HUES6 (cell line): ENCODE data around the gene KY.
"Not testable (repeated sequence)": the region's sequence is repeated elsewhere in the genome, so short reads cannot be mapped to it uniquely, and the experiment has no call there.

Experiments used
- H3K27ac ChIP-seq: 2 replicates; pipeline ENCODE4 v1.7.0; 2013; ENCODE audit warnings: low read depth, mild to moderate bottlenecking, low read length, inconsistent platforms
- H3K27me3 ChIP-seq: 2 replicates; pipeline ENCODE4 v1.6.1; 2013; ENCODE audit warnings: low read length; ENCODE audit not compliant: control insufficient read depth, insufficient read depth
- H3K36me3 ChIP-seq: 2 replicates; pipeline ENCODE4 v1.6.1; 2013; ENCODE audit warnings: low read length; ENCODE audit not compliant: control insufficient read depth, insufficient read depth
- H3K4me1 ChIP-seq: 2 replicates; pipeline ENCODE4 v1.6.1; 2013; ENCODE audit warnings: low read length; ENCODE audit not compliant: control insufficient read depth, insufficient read depth
- H3K4me3 ChIP-seq: 2 replicates; pipeline ENCODE4 v1.5.1; 2013; ENCODE audit warnings: low read depth, low read length
- H3K9ac ChIP-seq: one replicate; pipeline ENCODE4 v1.6.1; 2013; ENCODE audit warnings: mild to moderate bottlenecking, low read length
- H3K9me3 ChIP-seq: 2 replicates; pipeline ENCODE4 v1.6.1; 2013; ENCODE audit warnings: low read depth, low read length; ENCODE audit not compliant: control insufficient read depth, insufficient read depth

The KY gene

GRCh38 chr3:134597390-134597970 is 53.3 kb downstream of the KY start:
- Histone ChIP-seq H3K4me1 (peaks cover 12% of the 10 kb centered on the region; the same call in 1 of the 2 replicates), H3K9ac (no peak overlapping the region), H3K4me3 (no peak overlapping the region), H3K36me3 (no peaks in the 10 kb centered on the region), H3K27ac (no peak overlapping the region), H3K9me3 (no peaks in the 10 kb centered on the region), H3K27me3 (peaks cover 10% of the 10 kb centered on the region)

- H3K4me3 ChIP-seq, H3K9ac ChIP-seq, H3K27me3 ChIP-seq, H3K27ac ChIP-seq, H3K36me3 ChIP-seq, H3K9me3 ChIP-seq, H3K4me1 ChIP-seq: not testable (repeated sequence)
Observed at GRCh38 chr3:134594986-134595385, 55.8 kb downstream of the KY start.

DNA sequence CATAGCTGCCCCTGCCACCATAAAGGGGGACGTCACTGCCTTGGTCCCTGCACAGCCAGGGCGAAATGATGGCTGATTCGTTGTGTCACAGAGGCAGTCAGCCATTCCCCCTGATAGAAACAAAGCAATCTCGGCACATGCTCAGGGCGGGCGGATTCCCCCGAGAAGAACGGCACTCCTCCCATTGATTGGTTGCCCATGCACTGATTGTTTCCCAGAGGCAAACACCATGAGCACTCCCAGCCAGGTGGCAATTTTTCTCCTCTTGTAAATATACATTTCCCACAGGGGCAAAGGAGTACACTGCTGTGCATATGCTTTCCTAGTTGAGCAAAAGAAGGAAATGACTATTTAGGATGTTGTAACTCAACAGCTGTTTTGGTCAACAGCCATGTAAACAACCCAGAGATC is 56.5 kb downstream of the KY start:
- no peaks in the 10 kb centered on the region for H3K9me3 ChIP-seq
- H3K9ac ChIP-seq: no peak overlapping the region
- no peak overlapping the region for H3K27ac ChIP-seq
- H3K27me3 ChIP-seq: no peaks in the 10 kb centered on the region
- H3K4me3 ChIP-seq: no peak overlapping the region
- H3K36me3 ChIP-seq: no peaks in the 10 kb centered on the region
- no peaks in the 10 kb centered on the region; the same call in 1 of the 2 replicates for H3K4me1 ChIP-seq

GRCh38 chr3:134592806-134593205 is 58.0 kb downstream of the KY start:
- Histone ChIP-seq H3K4me1 (no peaks in the 10 kb centered on the region), H3K27me3 (no peaks in the 10 kb centered on the region), H3K36me3 (no peaks in the 10 kb centered on the region), H3K9ac (no peak overlapping the region), H3K4me3 (no peak overlapping the region), H3K9me3 (no peaks in the 10 kb centered on the region), H3K27ac (no peak overlapping the region)

DNA sequence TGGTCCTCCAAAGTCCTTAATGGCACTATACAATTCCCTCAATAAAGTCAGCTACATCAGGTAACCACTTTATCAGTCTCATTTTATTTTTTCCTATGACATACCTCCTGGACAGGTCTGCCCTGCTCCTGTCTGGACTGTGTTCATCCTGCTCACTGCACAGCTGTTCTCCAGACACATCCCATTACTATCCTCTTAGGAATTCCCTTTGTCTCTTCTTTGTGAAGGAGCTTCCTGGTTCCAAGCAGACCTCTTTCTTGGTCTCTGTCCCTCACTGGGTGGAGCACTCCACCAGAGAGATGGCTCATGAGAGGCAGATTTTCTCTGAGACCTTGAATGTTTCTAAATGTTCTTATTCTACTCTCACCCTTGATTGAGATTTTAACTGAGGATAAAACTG is 60.1 kb downstream of the KY start:
- H3K27ac ChIP-seq: no peak overlapping the region
- H3K4me3 ChIP-seq: no peak overlapping the region
- no peaks in the 10 kb centered on the region for H3K36me3 ChIP-seq
- no peak overlapping the region for H3K9ac ChIP-seq
- H3K4me1 ChIP-seq: no peaks in the 10 kb centered on the region
- H3K27me3 ChIP-seq: no peaks in the 10 kb centered on the region
- H3K9me3 ChIP-seq: no peaks in the 10 kb centered on the region

DNA sequence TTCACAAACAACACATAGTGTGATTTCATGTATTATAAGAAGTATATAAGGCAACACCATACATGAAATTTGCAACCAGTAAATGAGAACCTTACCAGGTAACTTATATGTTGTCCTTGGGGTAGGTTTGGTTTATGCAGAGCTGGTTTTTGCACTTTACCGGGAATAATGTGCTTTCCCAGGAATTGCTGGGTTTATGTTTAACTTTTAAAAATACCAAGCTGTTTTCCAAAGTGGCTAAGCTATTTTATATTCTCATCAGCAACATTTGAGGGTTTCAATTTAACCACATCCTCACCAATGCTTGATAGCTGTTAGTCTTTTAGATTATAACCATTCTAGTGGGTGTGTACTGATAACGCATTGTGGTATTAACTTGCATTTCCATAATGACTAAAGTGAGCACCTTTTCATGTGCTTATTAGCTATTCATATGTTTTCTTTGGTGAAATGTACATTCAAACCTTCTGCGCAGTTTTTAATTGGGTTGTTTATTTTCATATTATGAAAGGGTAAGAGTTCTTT is 71.6 kb downstream of the KY start:
- Histone ChIP-seq H3K9ac (no peak overlapping the region), H3K27ac (no peak overlapping the region), H3K4me1 (peaks cover 3% of the 10 kb centered on the region; the same call in 1 of the 2 replicates), H3K9me3 (no peaks in the 10 kb centered on the region), H3K27me3 (no peaks in the 10 kb centered on the region), H3K36me3 (no peaks in the 10 kb centered on the region), H3K4me3 (no peak overlapping the region)

DNA sequence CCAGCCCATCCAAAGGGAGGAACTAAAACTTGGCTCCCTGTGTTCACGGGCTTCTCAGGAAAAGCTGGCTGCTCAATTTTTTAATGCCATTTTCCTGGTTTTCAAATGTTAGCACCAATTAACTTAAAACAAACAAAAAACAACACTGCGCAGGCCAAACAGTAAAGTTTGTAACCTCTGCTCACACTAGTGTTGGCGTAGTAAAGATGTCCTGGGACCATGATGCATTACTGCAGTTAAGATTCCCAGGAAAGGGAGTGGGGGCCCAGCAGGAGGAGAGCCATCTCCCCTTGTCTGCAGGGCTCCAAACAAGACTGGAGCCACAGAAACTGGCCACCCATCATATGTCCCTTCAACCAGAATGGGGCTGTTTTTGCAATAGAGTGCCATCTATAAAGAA is 74.0 kb downstream of the KY start:
- H3K4me3 ChIP-seq: no peak overlapping the region
- no peaks in the 10 kb centered on the region for H3K27me3 ChIP-seq
- H3K9me3 ChIP-seq: peaks cover 4% of the 10 kb centered on the region; the same call in 1 of the 2 replicates
- H3K9ac ChIP-seq: no peak overlapping the region
- no peaks in the 10 kb centered on the region for H3K36me3 ChIP-seq
- H3K27ac ChIP-seq: no peak overlapping the region
- H3K4me1 ChIP-seq: peaks cover 3% of the 10 kb centered on the region; the same call in 1 of the 2 replicates

DNA sequence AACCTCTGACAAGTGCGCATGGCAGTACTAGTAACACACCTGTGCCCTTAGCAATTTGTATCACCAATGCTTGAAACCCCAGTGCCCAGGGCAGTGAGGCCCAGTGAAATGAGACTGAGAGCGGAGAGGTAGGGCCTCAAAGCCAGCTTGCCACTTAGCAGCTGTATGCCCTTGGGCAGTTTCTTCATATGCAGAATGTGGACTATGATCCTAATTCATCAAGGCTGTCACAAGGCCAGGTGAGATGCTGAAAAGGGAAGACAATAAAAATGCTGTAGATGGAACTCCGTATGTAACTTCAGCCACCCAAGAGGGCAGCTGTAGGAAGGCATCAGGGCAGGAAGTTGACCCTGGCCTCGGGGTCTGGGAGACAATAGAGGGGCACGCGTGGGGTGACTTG is 74.4 kb downstream of the KY start:
- H3K9ac ChIP-seq: no peak overlapping the region
- H3K9me3 ChIP-seq: peaks cover 4% of the 10 kb centered on the region; the same call in 1 of the 2 replicates
- H3K36me3 ChIP-seq: no peaks in the 10 kb centered on the region
- peaks cover 3% of the 10 kb centered on the region; the same call in 1 of the 2 replicates for H3K4me1 ChIP-seq
- H3K27ac ChIP-seq: no peak overlapping the region
- H3K4me3 ChIP-seq: no peak overlapping the region
- H3K27me3 ChIP-seq: no peaks in the 10 kb centered on the region

GRCh38 chr3:134569899-134570298 is 80.9 kb downstream of the KY start:
- H3K9me3 ChIP-seq: peaks cover 32% of the 10 kb centered on the region
- not testable (repeated sequence) for H3K27ac ChIP-seq, H3K4me1 ChIP-seq, H3K9ac ChIP-seq, H3K4me3 ChIP-seq, H3K27me3 ChIP-seq, H3K36me3 ChIP-seq

DNA sequence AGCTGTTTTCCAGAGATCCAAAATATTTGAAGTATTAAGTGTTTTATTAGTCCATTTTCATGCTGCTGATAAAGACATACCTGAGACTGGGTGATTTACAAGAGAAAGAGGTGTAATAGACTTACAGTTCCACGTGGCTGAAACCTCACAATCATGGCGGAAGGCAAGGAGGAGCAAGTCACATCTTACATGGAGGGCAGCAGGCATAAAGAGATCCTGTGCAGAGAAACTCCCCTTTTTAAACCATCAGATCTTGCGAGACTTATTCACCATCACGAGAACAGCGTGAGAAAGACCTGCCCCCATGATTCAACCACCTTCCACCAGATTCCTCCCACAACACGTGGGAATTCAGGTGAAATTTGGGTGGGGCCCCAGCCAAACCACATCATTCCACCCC is 82.0 kb downstream of the KY start:
- no peaks in the 10 kb centered on the region for H3K36me3 ChIP-seq
- H3K9ac ChIP-seq: no peak overlapping the region
- no peak overlapping the region for H3K27ac ChIP-seq
- no peaks in the 10 kb centered on the region for H3K4me1 ChIP-seq
- no peaks in the 10 kb centered on the region for H3K27me3 ChIP-seq
- peaks cover 32% of the 10 kb centered on the region for H3K9me3 ChIP-seq
- H3K4me3 ChIP-seq: no peak overlapping the region

DNA sequence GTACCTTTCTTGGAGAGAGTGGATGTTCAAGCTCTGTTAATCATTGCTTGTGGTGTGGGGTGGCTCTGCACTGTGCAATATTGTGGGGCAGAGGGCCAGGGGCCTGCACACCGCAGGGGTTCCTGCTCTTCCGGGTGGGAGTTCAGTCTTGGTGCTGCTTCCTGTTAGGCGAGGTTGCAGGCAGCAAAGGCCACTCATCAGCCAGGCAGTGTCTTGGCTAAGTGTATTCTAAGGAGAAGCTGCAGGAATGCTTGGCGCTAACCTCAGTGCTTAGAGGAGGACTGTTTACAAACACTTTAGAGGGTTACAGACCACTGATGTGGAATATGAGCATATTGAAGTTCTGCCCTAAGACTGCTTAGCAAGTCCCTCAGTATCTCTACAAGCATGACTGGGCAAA is 83.2 kb downstream of the KY start:
- H3K9me3 ChIP-seq: peaks cover 32% of the 10 kb centered on the region
- H3K4me1 ChIP-seq: peaks cover 5% of the 10 kb centered on the region
- H3K4me3 ChIP-seq: no peak overlapping the region
- H3K9ac ChIP-seq: no peak overlapping the region
- no peak overlapping the region for H3K27ac ChIP-seq
- H3K27me3 ChIP-seq: no peaks in the 10 kb centered on the region
- no peaks in the 10 kb centered on the region for H3K36me3 ChIP-seq
